Ecto neural progenitor cell (in vitro differentiated cells): Measurements from ENCODE around the gene NDUFB2.
"Not testable (repeated sequence)": the region's sequence is repeated elsewhere in the genome, so short reads cannot be mapped to it uniquely, and the experiment has no call there.

ENCODE experiments used
- DNase-seq: peaks from one replicate; pipeline ENCODE4 v3.0.0-alpha.2; 2018; ENCODE audit warnings: low spot score

Gene NDUFB2

GRCh38 chr7:140696680-140697446 lies at the start of gene NDUFB2:
NDUFB2 (plus strand) TSS chr7:140696708; CDS start chr7:140696745, 37 bp downstream.
- peak; percentile 90 for DNase-seq

GRCh38 chr7:140646931-140647647 lies 49.4 kb upstream of the NDUFB2 start:
- DNase-seq: peak; percentile 77

GRCh38 chr7:140649556-140650205 lies 46.8 kb upstream of the NDUFB2 start:
- DNase-seq: no peak

- DNase-seq: no peak
Measured at GRCh38 chr7:140650367-140650766, 46.1 kb upstream of the NDUFB2 start.

- DNase-seq: peak; percentile 73
Measured at GRCh38 chr7:140653319-140654108, 43.0 kb upstream of the NDUFB2 start.

- DNase-seq: no peak
Measured at GRCh38 chr7:140654109-140654387, 42.5 kb upstream of the NDUFB2 start.

GRCh38 chr7:140654661-140655060 lies 41.8 kb upstream of the NDUFB2 start:
- DNase-seq: no peak

- DNase-seq: no peak
Measured at GRCh38 chr7:140655511-140656408, 40.7 kb upstream of the NDUFB2 start.

GRCh38 chr7:140656548-140657515 lies 39.7 kb upstream of the NDUFB2 start:
- no peak for DNase-seq

- DNase-seq: no peak
Measured at GRCh38 chr7:140657891-140658290, 38.6 kb upstream of the NDUFB2 start.

- no peak for DNase-seq
Measured at GRCh38 chr7:140659856-140660255, 36.7 kb upstream of the NDUFB2 start.

- no peak for DNase-seq
Measured at GRCh38 chr7:140661124-140661523, 35.4 kb upstream of the NDUFB2 start.

GRCh38 chr7:140662938-140663337 lies 33.6 kb upstream of the NDUFB2 start:
- DNase-seq: not testable (repeated sequence)

- no peak for DNase-seq
Measured at GRCh38 chr7:140667476-140667875, 29.0 kb upstream of the NDUFB2 start.

- no peak for DNase-seq
Measured at GRCh38 chr7:140668641-140669040, 27.9 kb upstream of the NDUFB2 start.

GRCh38 chr7:140669352-140669751 lies 27.2 kb upstream of the NDUFB2 start:
- no peak for DNase-seq

- not testable (repeated sequence) for DNase-seq
Measured at GRCh38 chr7:140669862-140670261, 26.6 kb upstream of the NDUFB2 start.

- no peak for DNase-seq
Measured at GRCh38 chr7:140670343-140670935, 26.1 kb upstream of the NDUFB2 start.

- DNase-seq: no peak
Measured at GRCh38 chr7:140671966-140672365, 24.5 kb upstream of the NDUFB2 start.
